GM12874 (cell line): ENCODE results near the gene ERBB4.

Experiments
- CTCF ChIP-seq: IDR thresholded peaks from 2 replicates; pipeline ENCODE4 v1.5.1; 2011; ENCODE audit warnings: low read depth, mild to moderate bottlenecking, control low read depth, low read length, moderate library complexity; ENCODE audit not compliant: insufficient read depth

The ERBB4 gene

GRCh38 chr2:211854832-211855231 is 683.8 kb downstream of the ERBB4 start:
- TF ChIP-seq CTCF = no peak

- TF ChIP-seq CTCF = no peak
Observed at GRCh38 chr2:211846714-211847113, 691.9 kb downstream of the ERBB4 start.

DNA sequence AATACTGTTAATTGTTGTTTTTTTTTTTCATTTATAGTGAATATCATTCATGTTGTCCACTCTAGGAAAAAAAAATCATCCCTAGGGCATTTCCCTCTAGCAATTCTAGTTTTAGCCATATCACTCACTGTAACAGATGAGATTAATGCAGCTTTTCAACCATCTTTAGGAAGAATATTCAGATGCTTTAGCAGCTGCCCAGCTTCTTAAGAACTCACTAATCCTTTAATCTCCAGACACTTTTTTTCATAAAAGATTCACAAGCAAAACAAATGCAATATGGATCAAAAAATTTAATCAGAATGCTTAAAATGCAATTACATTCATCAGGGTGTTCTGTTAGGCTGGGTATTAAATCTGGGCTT is 692.6 kb downstream of the ERBB4 start:
- TF ChIP-seq CTCF = no peak

DNA sequence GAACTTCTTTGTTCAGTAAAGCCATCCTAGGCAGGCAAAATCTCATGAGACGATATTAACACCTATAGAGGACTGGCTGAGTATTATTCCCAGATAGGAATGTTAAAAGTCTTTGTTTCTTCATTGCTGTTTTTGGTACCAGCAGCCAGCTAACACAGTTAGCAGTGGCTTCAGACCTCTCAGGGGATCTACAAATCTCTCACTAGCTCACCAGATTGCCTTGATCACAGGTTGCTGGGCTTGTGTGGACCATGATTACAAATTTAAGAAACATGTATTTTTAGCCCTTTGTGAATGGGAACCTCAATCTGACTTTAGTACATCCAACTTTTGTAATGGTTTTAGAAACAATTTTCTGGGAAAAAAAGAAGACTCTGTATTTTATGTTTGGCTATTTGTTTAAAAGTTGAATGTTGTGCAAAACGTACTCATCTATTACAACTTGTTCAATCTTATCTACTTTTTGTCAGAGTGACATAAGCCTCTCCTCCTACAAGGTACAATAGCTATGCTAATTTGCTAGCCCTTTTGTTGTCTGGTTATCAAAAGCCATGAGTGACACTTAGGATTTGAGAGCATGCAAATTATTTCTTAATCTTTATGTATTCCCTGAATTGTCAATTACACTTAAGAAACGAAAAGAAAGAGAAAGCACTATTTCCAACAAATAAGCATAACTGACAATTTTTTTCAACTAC is 693.1 kb downstream of the ERBB4 start:
- TF ChIP-seq CTCF = no peak

- no peak for TF ChIP-seq CTCF
Observed at GRCh38 chr2:211837706-211838105, 700.9 kb downstream of the ERBB4 start.

GRCh38 chr2:211837206-211837605 is 701.4 kb downstream of the ERBB4 start:
- TF ChIP-seq CTCF = no peak

- no peak for TF ChIP-seq CTCF
Observed at GRCh38 chr2:211836409-211836808, 702.2 kb downstream of the ERBB4 start.

GRCh38 chr2:211835695-211836094 is 702.9 kb downstream of the ERBB4 start:
- TF ChIP-seq CTCF = no peak
